ENCODE measurements around the gene KCNK18. TPM values are rescaled to one million over a fixed set of nuclear protein-coding genes. Genes with fewer than 3 reads are reported as not detected.

The KCNK18 gene
- total RNA-seq, 1 donor from 2014 or later = not detected

DNA sequence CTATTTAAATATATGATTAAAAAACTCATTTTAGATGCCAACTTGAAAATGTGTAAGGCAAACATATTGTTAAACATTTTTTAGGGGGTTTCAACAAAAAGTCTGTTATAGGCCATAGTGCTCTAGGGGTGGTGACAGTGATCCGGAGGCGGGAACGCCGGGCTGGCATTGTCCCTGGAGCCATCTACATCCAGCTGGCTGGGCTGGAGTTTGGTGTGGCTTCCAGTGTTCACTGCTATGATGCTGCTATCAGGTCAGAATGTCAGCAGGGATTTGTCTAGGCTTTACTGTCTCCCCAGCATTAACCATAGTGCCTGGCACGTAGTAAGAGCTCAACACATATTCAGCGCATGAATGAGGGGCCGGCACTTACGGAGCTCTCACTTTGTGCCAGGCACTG lies 41.8 kb downstream of the KCNK18 start:
- ChIA-PET CTCF (no interaction called here), POLR2A (no interaction called here)
- ATAC-seq (ENCODE audit: low read depth) (no peak), DNase-seq (no peak)
- H3K27ac Mint-ChIP-seq = no peak overlapping the region
- no peak overlapping the region for H3K4me3 Mint-ChIP-seq
- peaks cover 4% of the 10 kb centered on the region for H3K4me1 Mint-ChIP-seq
- H3K9me3 Mint-ChIP-seq = peaks cover 8% of the 10 kb centered on the region
- no peaks in the 10 kb centered on the region for H3K36me3 Mint-ChIP-seq (ENCODE audit: low read depth)
- TF ChIP-seq, protein P1, sequence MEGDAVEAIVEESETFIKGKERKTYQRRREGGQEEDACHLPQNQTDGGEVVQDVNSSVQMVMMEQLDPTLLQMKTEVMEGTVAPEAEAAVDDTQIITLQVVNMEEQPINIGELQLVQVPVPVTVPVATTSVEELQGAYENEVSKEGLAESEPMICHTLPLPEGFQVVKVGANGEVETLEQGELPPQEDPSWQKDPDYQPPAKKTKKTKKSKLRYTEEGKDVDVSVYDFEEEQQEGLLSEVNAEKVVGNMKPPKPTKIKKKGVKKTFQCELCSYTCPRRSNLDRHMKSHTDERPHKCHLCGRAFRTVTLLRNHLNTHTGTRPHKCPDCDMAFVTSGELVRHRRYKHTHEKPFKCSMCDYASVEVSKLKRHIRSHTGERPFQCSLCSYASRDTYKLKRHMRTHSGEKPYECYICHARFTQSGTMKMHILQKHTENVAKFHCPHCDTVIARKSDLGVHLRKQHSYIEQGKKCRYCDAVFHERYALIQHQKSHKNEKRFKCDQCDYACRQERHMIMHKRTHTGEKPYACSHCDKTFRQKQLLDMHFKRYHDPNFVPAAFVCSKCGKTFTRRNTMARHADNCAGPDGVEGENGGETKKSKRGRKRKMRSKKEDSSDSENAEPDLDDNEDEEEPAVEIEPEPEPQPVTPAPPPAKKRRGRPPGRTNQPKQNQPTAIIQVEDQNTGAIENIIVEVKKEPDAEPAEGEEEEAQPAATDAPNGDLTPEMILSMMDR (IDR thresholded peaks at IDR 0.05) = no peak
- intact Hi-C loops (cut with micrococcal nuclease) = no loop called here
- H3K27me3 Mint-ChIP-seq = peaks cover 19% of the 10 kb centered on the region

DNA sequence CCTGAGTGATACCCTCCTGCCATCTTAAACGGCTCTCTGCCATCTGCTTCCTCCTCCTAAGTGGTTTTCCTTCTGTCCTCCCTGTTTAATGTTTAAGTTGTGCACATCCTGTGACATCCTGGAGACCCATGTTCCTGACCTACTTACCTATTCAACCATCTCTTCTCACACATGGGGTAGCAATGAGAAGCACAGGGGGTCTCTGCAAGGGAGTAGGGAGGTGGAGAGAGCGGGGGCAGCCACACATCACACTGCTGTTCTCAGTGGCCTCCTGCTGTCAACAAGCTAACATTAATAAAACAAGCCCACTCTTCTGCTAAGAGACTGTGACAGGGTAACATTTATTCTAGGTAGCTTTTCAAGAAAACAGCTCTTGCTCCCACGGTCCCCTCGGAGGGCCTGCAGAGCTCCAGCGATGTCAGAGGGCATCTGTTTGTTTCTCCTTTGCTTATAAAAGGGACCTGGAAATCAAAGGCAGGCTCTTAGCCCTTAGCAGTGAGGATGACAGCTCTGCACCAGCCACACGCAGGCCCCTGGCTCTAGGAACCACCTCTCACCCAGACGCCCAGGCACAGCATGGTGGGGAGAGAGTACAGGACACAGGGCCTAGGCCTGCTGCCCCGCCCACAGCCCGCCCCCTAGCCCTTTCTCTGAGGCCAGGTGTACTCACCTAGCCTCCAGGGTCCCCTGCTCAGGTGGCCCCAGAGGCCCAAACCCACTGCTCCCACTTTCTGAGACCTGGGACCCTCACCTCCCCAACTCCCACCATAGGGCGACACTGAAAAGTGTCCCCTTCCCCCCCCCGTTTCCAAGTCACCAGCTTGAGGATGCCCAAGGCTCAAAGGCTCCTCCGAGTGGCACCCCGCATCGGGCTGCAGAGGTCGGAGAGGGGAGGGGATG lies 42.7 kb downstream of the KCNK18 start:
- TF ChIP-seq, protein P1 (IDR thresholded peaks at IDR 0.05) = no peak
- no peak for DNase-seq
- Mint-ChIP-seq H3K27me3 (peaks cover 27% of the 10 kb centered on the region), H3K36me3 (ENCODE audit: low read depth) (no peaks in the 10 kb centered on the region), H3K4me1 (peaks cover 4% of the 10 kb centered on the region), H3K9me3 (peaks cover 8% of the 10 kb centered on the region), H3K27ac (no peak overlapping the region), H3K4me3 (no peak overlapping the region)
- ATAC-seq (ENCODE audit: low read depth) = no peak
- CTCF ChIA-PET = no interaction called here
- POLR2A ChIA-PET = no interaction called here
- intact Hi-C loops (cut with micrococcal nuclease) = no loop called here

DNA sequence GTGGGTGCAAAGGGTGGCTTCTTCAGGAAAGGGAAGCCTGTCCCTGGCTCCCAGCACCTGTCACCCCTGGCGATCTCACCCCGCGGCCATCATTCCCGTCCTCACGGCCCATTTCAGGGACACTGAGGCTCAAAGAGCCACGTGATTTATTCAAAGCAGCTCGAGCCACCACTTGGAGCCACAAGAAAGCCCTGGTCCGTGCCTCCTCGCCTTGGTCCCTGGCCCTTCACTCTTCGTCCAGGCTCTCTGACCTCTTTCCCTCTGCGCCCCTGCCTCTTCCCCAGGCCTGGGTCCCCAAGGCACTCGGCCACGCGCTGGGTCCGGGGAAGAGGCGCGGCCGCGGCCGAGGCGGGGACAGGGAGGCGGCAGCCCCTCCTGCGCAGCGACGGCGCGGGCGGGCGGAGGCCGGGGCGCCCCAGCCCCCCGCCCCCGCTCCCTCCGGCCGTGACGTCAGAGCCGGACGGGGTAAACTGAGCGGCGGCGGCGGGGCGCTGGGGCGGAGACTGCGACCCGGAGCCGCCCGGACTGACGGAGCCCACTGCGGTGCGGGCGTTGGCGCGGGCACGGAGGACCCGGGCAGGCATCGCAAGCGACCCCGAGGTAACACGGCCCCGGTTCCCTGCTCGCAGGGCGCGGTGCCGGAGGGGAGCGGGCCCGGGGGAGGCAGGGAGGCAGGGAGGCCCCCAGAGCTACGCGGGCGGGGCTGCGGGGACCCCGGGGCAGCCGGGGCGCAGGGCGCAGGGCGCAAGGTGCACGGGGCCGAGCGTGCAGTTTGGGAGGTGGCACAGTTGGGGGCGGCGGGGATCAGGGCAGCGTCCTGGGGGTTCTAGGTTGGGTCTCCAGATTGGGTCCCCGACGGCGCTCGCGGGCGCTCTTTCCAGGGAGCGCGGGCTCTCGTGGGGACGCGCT lies 43.6 kb downstream of the KCNK18 start, which contains the start of gene SLC18A2:
Gene SLC18A2 (plus strand): TSS at position 494 of the 909 bp plus-strand sequence. CDS start 580 bp downstream, outside the sequence.
- ATAC-seq (ENCODE audit: low read depth) = no peak
- Mint-ChIP-seq H3K36me3 (ENCODE audit: low read depth) (no peaks in the 10 kb centered on the region), H3K27me3 (peaks cover 34% of the 10 kb centered on the region), H3K4me3 (no peak within 1 kb of the TSS), H3K27ac (no peak within 1 kb of the TSS), H3K9me3 (peaks cover 8% of the 10 kb centered on the region), H3K4me1 (peaks cover 4% of the 10 kb centered on the region)
- ChIA-PET CTCF (no interaction called here), POLR2A (no interaction called here)
- TF ChIP-seq, protein P1 (IDR thresholded peaks at IDR 0.05) = no peak
- intact Hi-C loops (cut with micrococcal nuclease) = no loop called here
- no peak for DNase-seq

DNA sequence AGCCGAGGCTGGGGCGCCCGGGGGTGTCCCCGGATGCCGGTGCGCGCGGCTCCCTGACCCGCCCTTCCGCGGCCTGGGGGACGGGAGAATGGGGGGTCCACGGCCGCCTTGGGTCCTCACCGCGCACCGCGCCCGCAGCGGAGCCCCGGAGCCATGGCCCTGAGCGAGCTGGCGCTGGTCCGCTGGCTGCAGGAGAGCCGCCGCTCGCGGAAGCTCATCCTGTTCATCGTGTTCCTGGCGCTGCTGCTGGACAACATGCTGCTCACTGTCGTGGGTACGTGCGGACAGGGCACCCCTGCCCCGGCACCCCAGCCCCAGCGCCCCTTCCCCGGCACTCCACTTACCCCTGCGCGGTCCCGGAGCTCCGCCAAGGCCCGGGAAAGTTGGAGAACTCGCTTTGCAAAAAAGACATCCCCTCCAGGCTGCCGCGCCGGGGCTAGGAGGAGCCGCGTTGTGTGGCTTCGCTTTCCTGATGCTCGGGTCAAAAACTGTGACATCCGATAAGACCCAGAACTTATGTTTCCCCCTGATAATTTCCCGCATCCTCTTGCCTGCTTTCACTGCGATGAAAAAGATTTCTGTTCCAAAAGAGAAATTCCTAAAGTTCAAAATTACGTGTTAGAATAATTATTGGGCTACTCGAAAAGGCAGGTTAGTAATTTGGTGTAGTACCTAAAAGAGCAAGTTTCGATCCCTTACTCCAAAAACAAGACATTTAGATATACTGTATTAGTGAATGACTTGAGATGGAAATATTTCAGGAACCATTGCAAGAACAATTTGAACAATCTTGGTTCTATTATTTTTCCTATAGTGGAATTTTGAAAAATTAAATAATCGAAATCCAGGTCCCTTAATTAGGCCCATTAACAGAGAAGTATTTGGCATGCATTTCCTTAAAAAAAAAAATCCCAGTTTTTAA lies 44.5 kb downstream of the KCNK18 start:
- Mint-ChIP-seq H3K4me1 (peaks cover 4% of the 10 kb centered on the region), H3K27ac (no peak overlapping the region), H3K9me3 (peaks cover 5% of the 10 kb centered on the region), H3K27me3 (peaks cover 38% of the 10 kb centered on the region), H3K36me3 (ENCODE audit: low read depth) (no peaks in the 10 kb centered on the region), H3K4me3 (no peak overlapping the region)
- TF ChIP-seq, protein P1 (IDR thresholded peaks at IDR 0.05) = no peak
- DNase-seq (no peak), ATAC-seq (ENCODE audit: low read depth) (no peak)
- intact Hi-C loops (cut with micrococcal nuclease) = no loop called here
- CTCF ChIA-PET = interaction anchor here (0.6 kb wide), 1 partner anchor 16 kb away, joined by 3 read pairs; no protein-coding TSS in a partner anchor
- POLR2A ChIA-PET = no interaction called here
